Esophagus muscularis mucosa (tissue), 4 donors: ENCODE data around the gene SCN11A.
"Not testable (repeated sequence)": the region's sequence is repeated elsewhere in the genome, so short reads cannot be mapped to it uniquely, and the experiment has no call there.

ENCODE experiments used
- EP300 ChIP-seq: sonication (generic); formaldehyde crosslinking; IDR thresholded peaks from one replicate; pipeline ENCODE4 v1.6.1; 2017; ENCODE audit warnings: antibody characterized with exemption
- POLR2A ChIP-seq: fragments of 450-650 bp; IDR thresholded peaks from one replicate; pipeline ENCODE4 v1.6.1; 2017; ENCODE audit warnings: antibody characterized with exemption, moderate library complexity, mild to moderate bottlenecking, low read depth
- POLR2AphosphoS5 ChIP-seq, 2 donors: sonication (generic); formaldehyde crosslinking; IDR thresholded peaks; one replicate each; pipeline ENCODE4 v1.6.1; 2017; ENCODE audit warnings: antibody characterized with exemption in 2 of 2
- TF ChIP-seq, protein P1 (sequence below), 3 experiments: fragments of 200-600 bp in 2 of 3; fragments of 450-650 bp in 1 of 3; sonication (generic) in 2 of 3; IDR thresholded peaks; one replicate each; pipeline ENCODE4 v1.5.1; 2017 to 2019; ENCODE audit warnings: antibody characterized with exemption in 3 of 3, mild to moderate bottlenecking in 2 of 3, moderate library complexity in 1 of 3

DNA sequence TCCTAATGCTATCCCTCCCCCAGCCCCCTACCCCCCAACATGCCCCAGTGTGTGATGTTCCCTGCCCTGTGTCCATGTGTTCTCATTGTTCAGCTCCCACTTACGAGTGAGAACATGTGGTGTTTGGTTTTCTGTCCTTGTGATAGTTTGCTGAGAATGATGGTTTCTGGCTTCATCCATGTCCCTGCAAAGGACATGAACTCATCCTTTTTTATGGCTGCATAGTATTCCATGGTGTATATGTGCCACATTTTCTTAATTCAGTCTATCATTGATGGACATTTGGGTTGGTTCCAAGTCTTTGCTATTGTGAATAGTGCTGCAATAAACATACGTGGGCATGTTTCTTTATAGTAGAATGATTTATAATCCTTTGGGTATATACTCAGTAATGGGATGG, 9.5 kb upstream of the SCN11A start:
- TF ChIP-seq, protein P1, sequence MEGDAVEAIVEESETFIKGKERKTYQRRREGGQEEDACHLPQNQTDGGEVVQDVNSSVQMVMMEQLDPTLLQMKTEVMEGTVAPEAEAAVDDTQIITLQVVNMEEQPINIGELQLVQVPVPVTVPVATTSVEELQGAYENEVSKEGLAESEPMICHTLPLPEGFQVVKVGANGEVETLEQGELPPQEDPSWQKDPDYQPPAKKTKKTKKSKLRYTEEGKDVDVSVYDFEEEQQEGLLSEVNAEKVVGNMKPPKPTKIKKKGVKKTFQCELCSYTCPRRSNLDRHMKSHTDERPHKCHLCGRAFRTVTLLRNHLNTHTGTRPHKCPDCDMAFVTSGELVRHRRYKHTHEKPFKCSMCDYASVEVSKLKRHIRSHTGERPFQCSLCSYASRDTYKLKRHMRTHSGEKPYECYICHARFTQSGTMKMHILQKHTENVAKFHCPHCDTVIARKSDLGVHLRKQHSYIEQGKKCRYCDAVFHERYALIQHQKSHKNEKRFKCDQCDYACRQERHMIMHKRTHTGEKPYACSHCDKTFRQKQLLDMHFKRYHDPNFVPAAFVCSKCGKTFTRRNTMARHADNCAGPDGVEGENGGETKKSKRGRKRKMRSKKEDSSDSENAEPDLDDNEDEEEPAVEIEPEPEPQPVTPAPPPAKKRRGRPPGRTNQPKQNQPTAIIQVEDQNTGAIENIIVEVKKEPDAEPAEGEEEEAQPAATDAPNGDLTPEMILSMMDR (IDR thresholded peaks at IDR 0.05): not testable (repeated sequence)
- not testable (repeated sequence) for TF ChIP-seq EP300; POLR2A; POLR2AphosphoS5 (IDR thresholded peaks at IDR 0.05)
